Nephron progenitor cell (in vitro differentiated cells): Measurements from ENCODE around the gene BLACAT1.

Experiments
- DNase-seq: peaks from one replicate; pipeline ENCODE4 v3.0.0; 2021
- H3K27ac Mint-ChIP-seq: 2 replicates; pipeline ENCODE4 v1.8.0; 2021; ENCODE audit warnings: mild to moderate bottlenecking, moderate library complexity, mixed read lengths
- H3K27me3 Mint-ChIP-seq: 2 replicates; pipeline ENCODE4 v1.8.0; 2021; ENCODE audit warnings: mild to moderate bottlenecking, low read depth, mixed read lengths; ENCODE audit not compliant: poor library complexity
- H3K36me3 Mint-ChIP-seq: 2 replicates; pipeline ENCODE4 v1.8.0; 2021; ENCODE audit warnings: low read depth, mixed read lengths
- H3K4me1 Mint-ChIP-seq: 2 replicates; pipeline ENCODE4 v1.8.0; 2021; ENCODE audit warnings: mixed read lengths
- H3K4me3 Mint-ChIP-seq: 2 replicates; pipeline ENCODE4 v1.8.0; 2021; ENCODE audit warnings: mild to moderate bottlenecking, moderate library complexity, mixed read lengths
- H3K9me3 Mint-ChIP-seq: 2 replicates; pipeline ENCODE4 v1.8.0; 2021; ENCODE audit warnings: mild to moderate bottlenecking, moderate library complexity, mixed read lengths
- CTCF ChIP-seq: fragments of 200-600 bp; sonication (generic); IDR thresholded peaks from 2 replicates; pipeline ENCODE4 v1.5.0; 2021; ENCODE audit warnings: antibody characterized with exemption

The BLACAT1 gene

DNA sequence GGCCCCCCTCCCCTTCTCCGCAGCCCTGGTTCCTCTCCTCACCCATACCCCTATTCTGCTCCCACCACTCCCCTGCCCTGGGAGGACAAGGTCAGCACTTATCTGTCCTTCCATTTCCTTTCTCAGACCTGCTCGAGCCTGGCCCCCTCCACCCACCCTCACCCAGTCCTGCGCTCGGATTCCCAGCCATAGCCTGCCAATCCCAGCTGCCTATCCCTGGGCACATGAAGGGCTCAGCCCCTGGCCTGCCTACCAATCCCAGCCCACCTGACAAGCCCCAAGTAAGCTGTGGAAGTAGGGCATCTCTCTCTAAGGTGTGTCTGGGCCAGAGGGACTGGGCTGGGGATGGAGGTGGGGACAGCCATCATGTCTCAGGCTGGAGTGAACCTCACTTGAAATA lies 5.4 kb downstream of the BLACAT1 start:
- no peaks in the 10 kb centered on the region for H3K9me3 Mint-ChIP-seq
- DNase-seq, result peak; percentile 39
- TF ChIP-seq CTCF, result no peak
- peak overlapping the region; percentile 82 for H3K4me3 Mint-ChIP-seq
- peaks cover 15% of the 10 kb centered on the region for H3K27me3 Mint-ChIP-seq
- no peaks in the 10 kb centered on the region for H3K36me3 Mint-ChIP-seq
- H3K4me1 Mint-ChIP-seq, result peaks cover 96% of the 10 kb centered on the region
- peak overlapping the region; percentile 88 for H3K27ac Mint-ChIP-seq

- Mint-ChIP-seq H3K4me3 (peak overlapping the region; percentile 82), H3K9me3 (no peaks in the 10 kb centered on the region), H3K27me3 (peaks cover 12% of the 10 kb centered on the region), H3K4me1 (peaks cover 100% of the 10 kb centered on the region), H3K36me3 (no peaks in the 10 kb centered on the region), H3K27ac (peak overlapping the region; percentile 96)
- peak; percentile 77 for DNase-seq
- no peak for TF ChIP-seq CTCF
Observed at GRCh38 chr1:205449750-205450443, 5.9 kb downstream of the BLACAT1 start.

DNA sequence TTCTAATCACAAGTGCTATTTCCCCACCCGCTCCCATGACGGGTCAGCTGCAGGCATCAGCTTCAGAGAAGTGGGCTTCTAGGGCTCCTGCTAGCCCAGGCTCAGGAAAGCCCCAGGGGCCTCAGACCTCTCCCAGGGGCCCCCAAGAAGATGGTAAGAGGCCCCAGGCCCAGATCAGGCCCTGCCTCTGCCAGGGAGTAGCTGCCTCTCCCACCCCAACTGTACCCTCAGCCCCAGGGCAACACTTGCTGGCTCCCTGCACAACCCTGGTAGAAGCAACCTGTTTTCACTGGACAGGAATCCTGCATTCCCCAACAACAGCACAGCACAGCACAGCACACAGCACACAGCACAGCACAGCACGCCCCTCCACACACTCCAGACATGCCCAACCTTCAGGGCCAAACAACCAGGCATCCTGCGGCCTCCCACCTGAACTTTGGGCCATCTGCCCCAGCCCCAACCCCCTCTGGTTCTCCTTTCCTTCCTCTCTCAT lies 6.5 kb downstream of the BLACAT1 start:
- Mint-ChIP-seq H3K9me3 (no peaks in the 10 kb centered on the region), H3K4me3 (peak overlapping the region; percentile 82), H3K4me1 (peaks cover 100% of the 10 kb centered on the region), H3K27ac (peak overlapping the region; percentile 96), H3K27me3 (peaks cover 8% of the 10 kb centered on the region), H3K36me3 (no peaks in the 10 kb centered on the region)
- TF ChIP-seq CTCF, result no peak
- no peak for DNase-seq

DNA sequence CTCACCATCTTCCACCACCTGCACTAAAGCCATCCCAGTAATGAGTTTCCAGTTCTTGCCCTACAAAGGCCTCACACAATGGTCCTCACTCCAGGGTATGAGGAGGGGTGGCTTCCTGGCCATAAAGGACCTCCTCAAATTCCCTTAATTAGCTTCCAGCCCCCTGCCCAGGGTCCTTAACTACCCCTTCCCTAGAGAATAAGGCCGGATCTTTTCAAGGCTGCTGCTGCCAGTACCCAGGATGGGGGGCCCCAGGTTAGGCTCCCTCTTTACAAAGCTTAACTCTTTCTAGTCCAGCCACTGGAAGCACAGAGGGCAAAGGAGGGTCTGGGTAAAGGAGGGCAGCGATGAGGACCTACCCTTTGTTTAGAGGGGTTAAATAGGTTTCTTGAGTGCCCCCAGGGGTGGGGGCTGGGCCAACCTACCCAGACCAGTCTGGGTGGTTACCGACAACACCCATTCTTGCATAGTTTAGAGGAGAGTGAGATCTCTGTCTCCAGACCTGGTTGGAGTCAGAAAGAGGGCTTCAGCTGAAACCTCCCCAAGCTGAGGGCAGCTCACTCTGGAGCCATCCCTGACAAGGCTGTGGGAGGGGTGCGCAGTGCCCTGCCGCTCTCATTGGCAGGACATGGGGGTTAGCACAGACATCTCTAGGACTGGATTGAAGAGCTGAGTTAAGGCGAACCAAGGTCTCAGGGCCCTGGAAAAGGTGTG lies 7.1 kb downstream of the BLACAT1 start:
- H3K27ac Mint-ChIP-seq, result peak overlapping the region; percentile 96
- peaks cover 6% of the 10 kb centered on the region for H3K27me3 Mint-ChIP-seq
- no peak for DNase-seq
- peak overlapping the region; percentile 82 for H3K4me3 Mint-ChIP-seq
- TF ChIP-seq CTCF, result no peak
- no peaks in the 10 kb centered on the region for H3K36me3 Mint-ChIP-seq
- peaks cover 100% of the 10 kb centered on the region for H3K4me1 Mint-ChIP-seq
- no peaks in the 10 kb centered on the region for H3K9me3 Mint-ChIP-seq

GRCh38 chr1:205447457-205448341 lies 8.1 kb downstream of the BLACAT1 start:
- DNase-seq, result peak; percentile 52
- Mint-ChIP-seq H3K27me3 (peaks cover 6% of the 10 kb centered on the region), H3K27ac (peak overlapping the region; percentile 22), H3K4me1 (peaks cover 100% of the 10 kb centered on the region), H3K9me3 (no peaks in the 10 kb centered on the region), H3K4me3 (peak overlapping the region; percentile 82), H3K36me3 (no peaks in the 10 kb centered on the region)
- no peak for TF ChIP-seq CTCF
